Measurements from ENCODE around the gene DR1. TPM values are rescaled to one million over a fixed set of nuclear protein-coding genes. Genes with fewer than 3 reads are reported as not detected.

The DR1 gene
- total and polyA plus RNA-seq, 2 of the 13 experiments (the other 11 are each of a cell fraction or from before 2014, with no cell fraction given) = 17.8 to 42.3 TPM

DNA sequence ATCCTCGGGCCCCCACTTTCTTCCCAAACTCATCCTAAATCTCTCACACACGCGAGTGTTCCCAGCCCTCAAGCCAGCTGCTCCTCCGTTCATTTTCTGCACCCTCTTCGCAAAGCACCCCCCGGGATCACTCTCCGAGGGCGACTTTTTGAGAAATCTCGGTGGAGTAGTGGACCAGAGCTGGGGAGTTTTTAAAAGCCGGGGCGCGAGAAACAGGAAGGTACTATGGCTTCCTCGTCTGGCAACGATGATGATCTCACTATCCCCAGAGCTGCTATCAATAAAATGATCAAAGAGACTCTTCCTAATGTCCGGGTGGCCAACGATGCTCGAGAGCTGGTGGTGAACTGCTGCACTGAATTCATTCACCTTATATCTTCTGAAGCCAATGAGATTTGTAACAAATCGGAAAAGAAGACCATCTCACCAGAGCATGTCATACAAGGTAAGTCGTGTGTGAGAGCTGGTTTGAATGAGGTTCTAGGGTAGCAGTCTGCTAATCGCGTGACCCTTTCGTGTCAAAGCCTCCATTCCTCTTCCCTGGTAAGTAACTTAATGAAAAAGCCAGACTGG, 800 bp downstream of the DR1 start:
- H3K9me3 ChIP-seq (ENCODE audit: low read length) = no peaks in the 10 kb centered on the region
- H3K27me3 ChIP-seq (ENCODE audit: control insufficient read depth in 1 of 2, insufficient read depth in 2 of 2, low read length in 2 of 2) = no peaks in the 10 kb centered on the region; a peak in 1 of 5 replicates
- 0 out of 2 replicates have a peak, but pooled peaks have one; percentile 7 for TF ChIP-seq NR2F6 (IDR thresholded peaks at IDR 0.05)
- TF ChIP-seq NR2F6 (CRISPR knock-in tag; IDR thresholded peaks at IDR 0.05) = no peak
- peak; percentile 52; the same call in 1 of the 2 replicates for TF ChIP-seq SAP130 (CRISPR knock-in tag; IDR thresholded peaks at IDR 0.05; ENCODE audit: low read depth)
- TF ChIP-seq ZFP1 (CRISPR knock-in tag; IDR thresholded peaks at IDR 0.05) = no peak
- TF ChIP-seq ARID3A (IDR thresholded peaks at IDR 0.05; ENCODE audit: low read depth, low read length) = 0 out of 2 replicates have a peak, but pooled peaks have one; percentile 24
- TF ChIP-seq JUN (CRISPR knock-in tag; IDR thresholded peaks at IDR 0.05) = no peak
- no peak for TF ChIP-seq ATF3 (CRISPR knock-in tag; IDR thresholded peaks at IDR 0.05)
- TF ChIP-seq, protein P1, sequence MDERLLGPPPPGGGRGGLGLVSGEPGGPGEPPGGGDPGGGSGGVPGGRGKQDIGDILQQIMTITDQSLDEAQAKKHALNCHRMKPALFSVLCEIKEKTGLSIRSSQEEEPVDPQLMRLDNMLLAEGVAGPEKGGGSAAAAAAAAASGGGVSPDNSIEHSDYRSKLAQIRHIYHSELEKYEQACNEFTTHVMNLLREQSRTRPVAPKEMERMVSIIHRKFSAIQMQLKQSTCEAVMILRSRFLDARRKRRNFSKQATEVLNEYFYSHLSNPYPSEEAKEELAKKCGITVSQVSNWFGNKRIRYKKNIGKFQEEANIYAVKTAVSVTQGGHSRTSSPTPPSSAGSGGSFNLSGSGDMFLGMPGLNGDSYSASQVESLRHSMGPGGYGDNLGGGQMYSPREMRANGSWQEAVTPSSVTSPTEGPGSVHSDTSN (CRISPR knock-in tag; IDR thresholded peaks at IDR 0.05) = no peak
- 0 out of 2 replicates have a peak, but pooled peaks have one; percentile 11 for TF ChIP-seq ZNF703 (CRISPR knock-in tag; IDR thresholded peaks at IDR 0.05; ENCODE audit: borderline replicate concordance)
- TF ChIP-seq HNRNPL (IDR thresholded peaks at IDR 0.05; ENCODE audit: low read depth, low read length) = 0 out of 2 replicates have a peak, but pooled peaks have one; percentile 1
- TF ChIP-seq HES4 (CRISPR knock-in tag; IDR thresholded peaks at IDR 0.05; ENCODE audit: borderline replicate concordance) = 0 out of 2 replicates have a peak, but pooled peaks have one; percentile 2
- TF ChIP-seq TBP (CRISPR knock-in tag; IDR thresholded peaks at IDR 0.05) = no peak
- no peak for TF ChIP-seq GABPA (IDR thresholded peaks at IDR 0.05; ENCODE audit: low read depth, low read length)
- 0 out of 2 replicates have a peak, but pooled peaks have one; percentile 4 for TF ChIP-seq GABPA (CRISPR knock-in tag; IDR thresholded peaks at IDR 0.05; ENCODE audit: low read depth)
- TF ChIP-seq, protein P2, sequence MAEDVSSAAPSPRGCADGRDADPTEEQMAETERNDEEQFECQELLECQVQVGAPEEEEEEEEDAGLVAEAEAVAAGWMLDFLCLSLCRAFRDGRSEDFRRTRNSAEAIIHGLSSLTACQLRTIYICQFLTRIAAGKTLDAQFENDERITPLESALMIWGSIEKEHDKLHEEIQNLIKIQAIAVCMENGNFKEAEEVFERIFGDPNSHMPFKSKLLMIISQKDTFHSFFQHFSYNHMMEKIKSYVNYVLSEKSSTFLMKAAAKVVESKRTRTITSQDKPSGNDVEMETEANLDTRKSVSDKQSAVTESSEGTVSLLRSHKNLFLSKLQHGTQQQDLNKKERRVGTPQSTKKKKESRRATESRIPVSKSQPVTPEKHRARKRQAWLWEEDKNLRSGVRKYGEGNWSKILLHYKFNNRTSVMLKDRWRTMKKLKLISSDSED (CRISPR knock-in tag; IDR thresholded peaks at IDR 0.05) = no peak
- TF ChIP-seq BATF2 (CRISPR knock-in tag; IDR thresholded peaks at IDR 0.05) = no peak
- TF ChIP-seq, protein P3, sequence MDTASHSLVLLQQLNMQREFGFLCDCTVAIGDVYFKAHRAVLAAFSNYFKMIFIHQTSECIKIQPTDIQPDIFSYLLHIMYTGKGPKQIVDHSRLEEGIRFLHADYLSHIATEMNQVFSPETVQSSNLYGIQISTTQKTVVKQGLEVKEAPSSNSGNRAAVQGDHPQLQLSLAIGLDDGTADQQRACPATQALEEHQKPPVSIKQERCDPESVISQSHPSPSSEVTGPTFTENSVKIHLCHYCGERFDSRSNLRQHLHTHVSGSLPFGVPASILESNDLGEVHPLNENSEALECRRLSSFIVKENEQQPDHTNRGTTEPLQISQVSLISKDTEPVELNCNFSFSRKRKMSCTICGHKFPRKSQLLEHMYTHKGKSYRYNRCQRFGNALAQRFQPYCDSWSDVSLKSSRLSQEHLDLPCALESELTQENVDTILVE (CRISPR knock-in tag; IDR thresholded peaks at IDR 0.05) = no peak
- intact Hi-C loops (cut with micrococcal nuclease; ENCODE audit: unreplicated experiment) (loop anchor here (1.0 to 5.0 kb wide), 4 partner anchors 167 to 501 kb away; no protein-coding TSS in a partner anchor), in situ Hi-C loops (cut with HindIII; ENCODE audit: extremely low pct_ligation_motif_present, low pct_unique_long_range_greater_than_20kb) (loop anchor here (5.0 kb wide), 1 partner anchor 44 kb away; no protein-coding TSS in a partner anchor)
- no peak overlapping the region for H2AFZ ChIP-seq (ENCODE audit: low read length)
- TSS peak; percentile 52 for BruUV-seq (replicated peaks)
- CTCF ChIA-PET (ENCODE audit: low intra/inter-chr PET ratio, low total read pairs) = no interaction called here
- whole genome bisulfite sequencing (ENCODE audit: low lambda C conversion rate) = 1% methylated on average over 22 of the region's 22 CpGs
- POLR2A ChIA-PET = interaction anchor here (1.2 to 1.9 kb wide), 3 partner anchors 10 to 500 kb away, joined by 3 to 7 read pairs (median 6); no protein-coding TSS in a partner anchor
- DNase-seq (ENCODE audit: low spot score) (peak; percentile 24), ATAC-seq (peak; percentile 14), FAIRE-seq (no peak)
- H3K4me3 ChIP-seq (replicated peaks in 1 of 3; ENCODE audit: insufficient read depth in 1 of 3, low read depth in 2 of 3, low read length in 3 of 3) = peak overlapping the region; percentile 81 to 99 (median 93)
- peak overlapping the region; percentile 88 for H3K9ac ChIP-seq (ENCODE audit: insufficient read depth, low read depth, low read length)
- peaks cover 35% of the 10 kb centered on the region for H3K4me1 ChIP-seq (ENCODE audit: insufficient read depth, low read length)
- H3K36me3 ChIP-seq (replicated peaks in 1 of 2; ENCODE audit: control insufficient read depth in 1 of 2, insufficient read depth in 2 of 2, low read length in 2 of 2) = peaks cover 0 to 1% of the 10 kb centered on the region in 2 experiments; a peak in 1 of 5 replicates
- peaks cover 63% of the 10 kb centered on the region for H3K79me2 ChIP-seq (ENCODE audit: insufficient read depth, low read length)
- H3K27ac ChIP-seq (ENCODE audit: extremely low read length, insufficient read depth, low read length) = peak overlapping the region; percentile 94
- H4K20me1 ChIP-seq (ENCODE audit: insufficient read depth, low read length) = peaks cover 32% of the 10 kb centered on the region
- peak overlapping the region; percentile 79 for H3K4me2 ChIP-seq (ENCODE audit: low read depth, low read length)

Data from HepG2 (cell line).